ENCODE results near the gene HM13.
A peak's percentile ranks its signal among the peaks of the same experiment; 100 is the strongest.
"Not testable (repeated sequence)": the region's sequence is repeated elsewhere in the genome, so short reads cannot be mapped to it uniquely, and the experiment has no call there.

Gene HM13

GRCh38 chr20:31595654-31596411 lies 81.6 kb downstream of the HM13 start:
- POLR2A ChIA-PET (ENCODE audit: low non-redundant PET): interaction anchor here (0.6 to 1.4 kb wide), 7 partner anchors 9 to 152 kb away, joined by 3 to 19 read pairs (median 5); partner anchors contain the start of gene ID1
- peak overlapping the region; percentile 94 for H3K27ac ChIP-seq
- DNase-seq (ENCODE audit: low spot score): peak; percentile 54
- CTCF ChIA-PET: interaction anchor here (1.2 to 2.0 kb wide), 4 partner anchors 17 to 35 kb away, joined by 3 to 16 read pairs (median 5); no protein-coding TSS in a partner anchor
- no peak for TF ChIP-seq CTCF (conservative IDR thresholded peaks at IDR 0.05; ENCODE audit: low read depth)

GRCh38 chr20:31596412-31596715 lies 82.1 kb downstream of the HM13 start:
- POLR2A ChIA-PET (ENCODE audit: low non-redundant PET): interaction anchor here (0.8 to 1.4 kb wide), 4 partner anchors 8 to 34 kb away, joined by 5 to 19 read pairs (median 11); partner anchors contain the start of gene ID1
- H3K27ac ChIP-seq: peak overlapping the region; percentile 94

GRCh38 chr20:31596831-31597480 lies 82.7 kb downstream of the HM13 start:
- TF ChIP-seq CTCF (conservative IDR thresholded peaks at IDR 0.05; ENCODE audit: low read depth): no peak
- CTCF ChIA-PET: interaction anchor here (1.3 to 1.7 kb wide), 3 partner anchors 29 to 36 kb away, joined by 3 to 5 read pairs (median 5); no protein-coding TSS in a partner anchor
- peak overlapping the region; percentile 94 for H3K27ac ChIP-seq
- no peak for DNase-seq (ENCODE audit: low spot score)
- POLR2A ChIA-PET (ENCODE audit: low non-redundant PET): interaction anchor here (1.4 kb wide), 1 partner anchor 8 kb away, joined by 17 read pairs; the partner anchor contains the start of gene ID1

More at GRCh38 chr20:31596412-31596715, 82.1 kb downstream of the HM13 start:
- DNase-seq (ENCODE audit: low spot score): not testable (repeated sequence)
- CTCF ChIA-PET: interaction anchor here (1.2 to 2.0 kb wide), 4 partner anchors 16 to 36 kb away, joined by 3 to 16 read pairs (median 5); no protein-coding TSS in a partner anchor

GRCh38 chr20:31597481-31597855 lies 83.2 kb downstream of the HM13 start:
- TF ChIP-seq CTCF (conservative IDR thresholded peaks at IDR 0.05; ENCODE audit: low read depth): no peak
- peak overlapping the region; percentile 94; the same call in 1 of the 2 replicates for H3K27ac ChIP-seq
- no peak for DNase-seq (ENCODE audit: low spot score)
- ChIA-PET POLR2A (ENCODE audit: low non-redundant PET) (no interaction called here), CTCF (interaction anchor here (1.4 kb wide), 1 partner anchor 35 kb away, joined by 3 read pairs; no protein-coding TSS in a partner anchor)

- TF ChIP-seq CTCF (conservative IDR thresholded peaks at IDR 0.05; ENCODE audit: low read depth): no peak
- H3K27ac ChIP-seq: peak overlapping the region; percentile 86
- ChIA-PET POLR2A (ENCODE audit: low non-redundant PET) (interaction anchor here (0.9 to 1.2 kb wide), 6 partner anchors 9 to 35 kb away, joined by 5 to 8 read pairs (median 6); no protein-coding TSS in a partner anchor), CTCF (interaction anchor here (0.8 to 1.0 kb wide), 5 partner anchors 9 to 45 kb away, joined by 3 to 5 read pairs (median 5); no protein-coding TSS in a partner anchor)
- DNase-seq (ENCODE audit: low spot score): no peak
These were observed 88.2 kb downstream of the HM13 start for GRCh38 chr20:31602431-31602778.

GRCh38 chr20:31602779-31603441 lies 88.7 kb downstream of the HM13 start:
- ChIA-PET CTCF (interaction anchor here (0.8 to 1.0 kb wide), 5 partner anchors 10 to 46 kb away, joined by 3 to 5 read pairs (median 5); no protein-coding TSS in a partner anchor), POLR2A (ENCODE audit: low non-redundant PET) (interaction anchor here (0.9 to 1.2 kb wide), 6 partner anchors 10 to 36 kb away, joined by 5 to 8 read pairs (median 6); no protein-coding TSS in a partner anchor)
- DNase-seq (ENCODE audit: low spot score): no peak
- TF ChIP-seq CTCF (conservative IDR thresholded peaks at IDR 0.05; ENCODE audit: low read depth): no peak
- H3K27ac ChIP-seq: peak overlapping the region; percentile 86
